ENCODE results near the gene ATM.

Gene ATM

DNA sequence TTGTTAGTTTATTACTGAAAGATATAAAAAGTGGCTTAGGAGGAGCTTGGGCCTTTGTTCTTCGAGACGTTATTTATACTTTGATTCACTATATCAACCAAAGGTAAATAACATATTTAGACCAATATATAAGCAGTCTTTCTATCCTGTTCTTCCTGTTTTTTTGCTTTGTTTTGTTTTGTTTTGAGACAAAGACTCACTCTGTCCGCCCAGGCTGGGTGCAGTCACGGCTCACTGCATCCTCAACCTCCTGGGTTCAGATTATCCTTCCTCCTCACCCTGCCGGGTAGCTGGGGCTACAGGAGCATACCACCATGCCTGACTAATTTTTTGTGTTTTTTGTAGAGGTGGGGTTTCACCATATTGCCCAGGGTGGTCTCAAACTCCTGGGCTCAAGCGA lies 66.8 kb downstream of the ATM start:
- Histone ChIP-seq H3K4me3 (ENCODE audit: low read length) (no peak overlapping the region), H3K9me2 (replicated peaks; ENCODE audit: control insufficient read depth, low read length) (no peaks in the 10 kb centered on the region), H3K9me3 (ENCODE audit: control insufficient read depth, insufficient read depth, low read length) (no peaks in the 10 kb centered on the region), H3F3A (ENCODE audit: control insufficient read depth, insufficient read depth) (0 out of 2 replicates have a peak, but pooled peaks cover 3% of the 10 kb centered on the region), H4K20me1 (ENCODE audit: control insufficient read depth, insufficient read depth, low read depth, low read length) (no peaks in the 10 kb centered on the region), H3K27ac (ENCODE audit: low read depth, low read length) (peak overlapping the region; percentile 32), H3K4me2 (ENCODE audit: low read length) (peak overlapping the region; percentile 21), H3K79me2 (ENCODE audit: control insufficient read depth, low read length) (no peaks in the 10 kb centered on the region), H3K27me3 (ENCODE audit: control insufficient read depth, low read length) (no peaks in the 10 kb centered on the region), H3K4me1 (ENCODE audit: control insufficient read depth, low read length) (peaks cover 19% of the 10 kb centered on the region), H3K36me3 (ENCODE audit: control insufficient read depth, low read length) (peaks cover 89% of the 10 kb centered on the region)
- TF ChIP-seq EZH2phosphoT487 (IDR thresholded peaks at IDR 0.05; ENCODE audit: borderline replicate concordance, low read length) = no peak
- TF ChIP-seq, protein P1, sequence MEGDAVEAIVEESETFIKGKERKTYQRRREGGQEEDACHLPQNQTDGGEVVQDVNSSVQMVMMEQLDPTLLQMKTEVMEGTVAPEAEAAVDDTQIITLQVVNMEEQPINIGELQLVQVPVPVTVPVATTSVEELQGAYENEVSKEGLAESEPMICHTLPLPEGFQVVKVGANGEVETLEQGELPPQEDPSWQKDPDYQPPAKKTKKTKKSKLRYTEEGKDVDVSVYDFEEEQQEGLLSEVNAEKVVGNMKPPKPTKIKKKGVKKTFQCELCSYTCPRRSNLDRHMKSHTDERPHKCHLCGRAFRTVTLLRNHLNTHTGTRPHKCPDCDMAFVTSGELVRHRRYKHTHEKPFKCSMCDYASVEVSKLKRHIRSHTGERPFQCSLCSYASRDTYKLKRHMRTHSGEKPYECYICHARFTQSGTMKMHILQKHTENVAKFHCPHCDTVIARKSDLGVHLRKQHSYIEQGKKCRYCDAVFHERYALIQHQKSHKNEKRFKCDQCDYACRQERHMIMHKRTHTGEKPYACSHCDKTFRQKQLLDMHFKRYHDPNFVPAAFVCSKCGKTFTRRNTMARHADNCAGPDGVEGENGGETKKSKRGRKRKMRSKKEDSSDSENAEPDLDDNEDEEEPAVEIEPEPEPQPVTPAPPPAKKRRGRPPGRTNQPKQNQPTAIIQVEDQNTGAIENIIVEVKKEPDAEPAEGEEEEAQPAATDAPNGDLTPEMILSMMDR (IDR thresholded peaks at IDR 0.05; ENCODE audit: low read depth, low read length, poor library complexity, severe bottlenecking) = no peak

DNA sequence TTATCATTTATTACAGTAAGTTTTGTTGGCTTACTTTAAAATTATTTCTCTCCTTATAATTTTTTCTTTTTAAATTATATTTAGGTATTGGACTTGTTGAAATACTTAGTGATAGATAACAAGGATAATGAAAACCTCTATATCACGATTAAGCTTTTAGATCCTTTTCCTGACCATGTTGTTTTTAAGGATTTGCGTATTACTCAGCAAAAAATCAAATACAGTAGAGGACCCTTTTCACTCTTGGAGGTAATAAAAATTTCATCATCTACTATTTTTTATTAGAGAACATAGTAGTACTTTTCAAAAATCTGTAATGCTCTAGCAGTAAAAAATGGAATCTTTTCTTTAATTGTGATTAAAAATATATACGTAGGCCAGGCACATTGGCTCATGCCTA lies 70.4 kb downstream of the ATM start:
- H3K79me2 ChIP-seq (ENCODE audit: control insufficient read depth, low read length) = no peaks in the 10 kb centered on the region
- no peaks in the 10 kb centered on the region for H4K20me1 ChIP-seq (ENCODE audit: control insufficient read depth, insufficient read depth, low read depth, low read length)
- H3K9me3 ChIP-seq (ENCODE audit: control insufficient read depth, insufficient read depth, low read length) = no peaks in the 10 kb centered on the region
- no peak overlapping the region for H3K4me2 ChIP-seq (ENCODE audit: low read length)
- no peak for TF ChIP-seq EZH2phosphoT487 (IDR thresholded peaks at IDR 0.05; ENCODE audit: borderline replicate concordance, low read length)
- TF ChIP-seq, protein P1 (IDR thresholded peaks at IDR 0.05; ENCODE audit: low read depth, low read length, poor library complexity, severe bottlenecking) = no peak
- no peak overlapping the region for H3K4me3 ChIP-seq (ENCODE audit: low read length)
- H3K27me3 ChIP-seq (ENCODE audit: control insufficient read depth, low read length) = no peaks in the 10 kb centered on the region
- no peak overlapping the region for H3K27ac ChIP-seq (ENCODE audit: low read depth, low read length)
- peaks cover 19% of the 10 kb centered on the region for H3K4me1 ChIP-seq (ENCODE audit: control insufficient read depth, low read length)
- no peaks in the 10 kb centered on the region for H3K9me2 ChIP-seq (replicated peaks; ENCODE audit: control insufficient read depth, low read length)
- H3F3A ChIP-seq (ENCODE audit: control insufficient read depth, insufficient read depth) = 0 out of 2 replicates have a peak, but pooled peaks cover 3% of the 10 kb centered on the region
- H3K36me3 ChIP-seq (ENCODE audit: control insufficient read depth, low read length) = peaks cover 92% of the 10 kb centered on the region

DNA sequence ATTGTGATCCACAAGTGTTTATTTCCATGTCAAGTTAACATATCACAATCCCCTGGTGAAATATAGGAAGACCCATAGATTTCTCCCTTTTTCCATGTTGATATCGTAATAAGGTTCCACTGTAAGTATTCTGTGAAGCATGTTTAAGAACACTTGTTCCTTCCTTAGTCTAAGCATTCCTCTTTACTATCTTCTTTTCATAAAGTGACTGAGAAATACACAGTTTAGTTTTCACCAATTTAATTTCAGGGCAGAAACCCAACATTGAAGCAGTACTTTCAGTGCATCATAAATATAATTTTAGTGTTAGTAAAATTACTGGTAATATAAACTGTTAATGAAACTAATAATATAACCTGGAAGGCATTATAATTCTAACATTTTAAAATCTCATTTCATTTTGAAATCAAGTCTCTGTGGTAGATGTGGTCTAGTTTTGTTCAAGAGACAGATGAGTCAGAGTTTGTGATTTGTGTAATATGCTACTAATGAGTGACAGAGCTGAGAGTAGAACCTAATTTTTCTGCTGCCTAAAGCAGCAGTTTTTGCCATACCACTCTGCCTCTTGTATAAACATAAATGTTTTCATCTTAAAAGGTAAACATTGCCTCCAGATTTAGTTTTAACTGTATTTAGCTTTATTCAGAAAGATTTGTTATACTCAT lies 79.4 kb downstream of the ATM start:
- H3K4me2 ChIP-seq (ENCODE audit: low read length) = no peak overlapping the region
- H3K9me2 ChIP-seq (replicated peaks; ENCODE audit: control insufficient read depth, low read length) = no peaks in the 10 kb centered on the region
- H3F3A ChIP-seq (ENCODE audit: control insufficient read depth, insufficient read depth) = peaks cover 8% of the 10 kb centered on the region; the same call in 1 of the 2 replicates
- no peaks in the 10 kb centered on the region for H3K4me1 ChIP-seq (ENCODE audit: control insufficient read depth, low read length)
- no peaks in the 10 kb centered on the region; the same call in 1 of the 2 replicates for H4K20me1 ChIP-seq (ENCODE audit: control insufficient read depth, insufficient read depth, low read depth, low read length)
- H3K4me3 ChIP-seq (ENCODE audit: low read length) = no peak overlapping the region
- no peak overlapping the region for H3K27ac ChIP-seq (ENCODE audit: low read depth, low read length)
- TF ChIP-seq, protein P1 (IDR thresholded peaks at IDR 0.05; ENCODE audit: low read depth, low read length, poor library complexity, severe bottlenecking) = no peak
- TF ChIP-seq EZH2phosphoT487 (IDR thresholded peaks at IDR 0.05; ENCODE audit: borderline replicate concordance, low read length) = no peak
- peaks cover 96% of the 10 kb centered on the region for H3K36me3 ChIP-seq (ENCODE audit: control insufficient read depth, low read length)
- H3K9me3 ChIP-seq (ENCODE audit: control insufficient read depth, insufficient read depth, low read length) = no peaks in the 10 kb centered on the region
- no peaks in the 10 kb centered on the region for H3K79me2 ChIP-seq (ENCODE audit: control insufficient read depth, low read length)
- no peaks in the 10 kb centered on the region for H3K27me3 ChIP-seq (ENCODE audit: control insufficient read depth, low read length)

All from DOHH2 (cell line).